ENCODE results near the gene FAM13B.
A peak's percentile ranks its signal among the peaks of the same experiment; 100 is the strongest.

FAM13B gene

GRCh38 chr5:137995749-137996128, 37.1 kb downstream of the FAM13B start:
- Histone ChIP-seq H3K4ac (ENCODE audit: low read depth in 1 of 2, low read length in 2 of 2) (no peak overlapping the region), H3K14ac (ENCODE audit: low read length in 2 of 2) (no peak overlapping the region), H3K4me2 (ENCODE audit: low read length, poor library complexity, severe bottlenecking) (no peak overlapping the region), H4K91ac (ENCODE audit: low read length) (no peak overlapping the region), H2AK5ac (ENCODE audit: low read length, severe bottlenecking) (no peak overlapping the region), H2BK15ac (ENCODE audit: low read depth, poor library complexity, severe bottlenecking) (no peak overlapping the region), H3K4me1 (ENCODE audit: control insufficient read depth, insufficient read depth, low read depth, low read length) (peaks cover 11% of the 10 kb centered on the region), H2AFZ (ENCODE audit: low read depth, low read length) (no peak overlapping the region), H3K27me3 (ENCODE audit: control insufficient read depth in 1 of 2, insufficient read depth in 1 of 2, low read length in 2 of 2) (no peaks in the 10 kb centered on the region), H2BK12ac (ENCODE audit: low read length in 2 of 2) (no peak overlapping the region), H3K27ac (ENCODE audit: low read length, poor library complexity, severe bottlenecking) (peak overlapping the region; percentile 40), H3K18ac (ENCODE audit: low read depth in 1 of 2, low read length in 2 of 2) (no peak overlapping the region), H4K8ac (ENCODE audit: low read length) (no peak overlapping the region), H3K9ac (ENCODE audit: low read length) (peak overlapping the region; percentile 27), H3K9me3 (ENCODE audit: control insufficient read depth, low read length) (peaks cover 8% of the 10 kb centered on the region), H2BK5ac (ENCODE audit: low read depth, low read length, poor library complexity, severe bottlenecking) (no peak overlapping the region), H3K79me1 (replicated peaks; ENCODE audit: low read length, poor library complexity, severe bottlenecking) (peaks cover 13% of the 10 kb centered on the region), H3K36me3 (ENCODE audit: control insufficient read depth in 1 of 2, insufficient read depth in 2 of 2, low read depth in 1 of 2, low read length in 2 of 2) (peaks cover 8 to 29% of the 10 kb centered on the region in 2 experiments), H3K4me3 (ENCODE audit: insufficient read depth in 1 of 2, low read depth in 1 of 2, low read length in 2 of 2) (no peak overlapping the region), H3K23ac (ENCODE audit: low read length in 2 of 2) (no peak overlapping the region), H2BK120ac (ENCODE audit: low read depth, low read length) (no peak overlapping the region)
- no CpG with 5 or more reads among the region's 3 CpGs for WGBS
- DNase-seq = peak; percentile 7

- no peak overlapping the region for H3K18ac ChIP-seq (ENCODE audit: low read depth in 1 of 2, low read length in 2 of 2)
- no peak overlapping the region for H2BK120ac ChIP-seq (ENCODE audit: low read depth, low read length)
- H2BK15ac ChIP-seq (ENCODE audit: low read depth, poor library complexity, severe bottlenecking) = no peak overlapping the region
Measured at GRCh38 chr5:137995077-137995748, 37.7 kb downstream of the FAM13B start.

DNA sequence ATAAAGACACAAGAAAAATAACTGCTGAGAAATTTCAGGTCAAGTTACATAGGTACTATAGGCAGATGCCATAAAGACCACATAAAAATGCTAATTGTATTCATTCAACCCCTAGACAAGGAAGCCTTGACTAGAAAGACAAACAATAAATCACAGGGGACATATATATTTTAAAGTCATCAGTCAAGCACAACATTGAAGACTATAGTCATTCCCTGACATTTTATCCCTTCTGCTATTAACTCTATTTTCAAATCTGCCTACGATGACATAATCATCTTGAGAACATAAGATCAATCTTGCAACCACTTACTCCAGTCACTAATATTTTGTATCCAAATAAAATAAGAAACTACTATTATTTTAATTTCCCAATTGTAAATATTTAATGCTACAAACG, 38.3 kb downstream of the FAM13B start:
- Histone ChIP-seq H3K18ac (ENCODE audit: low read depth in 1 of 2, low read length in 2 of 2) (no peak overlapping the region), H3K4ac (ENCODE audit: low read depth in 1 of 2, low read length in 2 of 2) (no peak overlapping the region), H2AFZ (ENCODE audit: low read depth, low read length) (no peak overlapping the region), H3K23ac (ENCODE audit: low read length in 2 of 2) (no peak overlapping the region), H3K4me1 (ENCODE audit: control insufficient read depth, insufficient read depth, low read depth, low read length) (peaks cover 9% of the 10 kb centered on the region), H3K9ac (ENCODE audit: low read length) (no peak overlapping the region), H4K8ac (ENCODE audit: low read length) (no peak overlapping the region), H3K79me1 (replicated peaks; ENCODE audit: low read length, poor library complexity, severe bottlenecking) (peaks cover 13% of the 10 kb centered on the region), H3K27ac (ENCODE audit: low read length, poor library complexity, severe bottlenecking) (no peak overlapping the region), H3K4me3 (ENCODE audit: insufficient read depth in 1 of 2, low read depth in 1 of 2, low read length in 2 of 2) (no peak overlapping the region), H2BK120ac (ENCODE audit: low read depth, low read length) (no peak overlapping the region), H2BK12ac (ENCODE audit: low read length in 2 of 2) (no peak overlapping the region), H3K4me2 (ENCODE audit: low read length, poor library complexity, severe bottlenecking) (no peak overlapping the region), H3K14ac (ENCODE audit: low read length in 2 of 2) (no peak overlapping the region), H2AK5ac (ENCODE audit: low read length, severe bottlenecking) (no peak overlapping the region), H2BK15ac (ENCODE audit: low read depth, poor library complexity, severe bottlenecking) (no peak overlapping the region), H4K91ac (ENCODE audit: low read length) (no peak overlapping the region), H2BK5ac (ENCODE audit: low read depth, low read length, poor library complexity, severe bottlenecking) (no peak overlapping the region), H3K9me3 (ENCODE audit: control insufficient read depth, low read length) (peaks cover 8% of the 10 kb centered on the region), H3K36me3 (ENCODE audit: control insufficient read depth in 1 of 2, insufficient read depth in 2 of 2, low read depth in 1 of 2, low read length in 2 of 2) (peaks cover 8 to 29% of the 10 kb centered on the region in 2 experiments), H3K27me3 (ENCODE audit: control insufficient read depth in 1 of 2, insufficient read depth in 1 of 2, low read length in 2 of 2) (no peaks in the 10 kb centered on the region)
- WGBS = 100% methylated on average over 2 of the region's 2 CpGs
- DNase-seq = no peak

More at GRCh38 chr5:137995077-137995748, 37.7 kb downstream of the FAM13B start:
- H4K8ac ChIP-seq (ENCODE audit: low read length) = no peak overlapping the region
- no peak overlapping the region for H3K4me3 ChIP-seq (ENCODE audit: insufficient read depth in 1 of 2, low read depth in 1 of 2, low read length in 2 of 2)
- no peak overlapping the region for H2BK12ac ChIP-seq (ENCODE audit: low read length in 2 of 2)
- 86% methylated on average over 1 of the region's 2 CpGs for WGBS
- H2BK5ac ChIP-seq (ENCODE audit: low read depth, low read length, poor library complexity, severe bottlenecking) = peak overlapping the region; percentile 19
- peak; percentile 58 for DNase-seq
- no peak overlapping the region for H2AFZ ChIP-seq (ENCODE audit: low read depth, low read length)
- no peak overlapping the region for H3K4ac ChIP-seq (ENCODE audit: low read depth in 1 of 2, low read length in 2 of 2)
- H3K4me2 ChIP-seq (ENCODE audit: low read length, poor library complexity, severe bottlenecking) = no peak overlapping the region
- no peak overlapping the region for H4K91ac ChIP-seq (ENCODE audit: low read length)
- peaks cover 8 to 29% of the 10 kb centered on the region in 2 experiments for H3K36me3 ChIP-seq (ENCODE audit: control insufficient read depth in 1 of 2, insufficient read depth in 2 of 2, low read depth in 1 of 2, low read length in 2 of 2)
- H3K79me1 ChIP-seq (replicated peaks; ENCODE audit: low read length, poor library complexity, severe bottlenecking) = peaks cover 13% of the 10 kb centered on the region
- H3K4me1 ChIP-seq (ENCODE audit: control insufficient read depth, insufficient read depth, low read depth, low read length) = peaks cover 9% of the 10 kb centered on the region
- no peak overlapping the region for H2AK5ac ChIP-seq (ENCODE audit: low read length, severe bottlenecking)
- H3K27ac ChIP-seq (ENCODE audit: low read length, poor library complexity, severe bottlenecking) = peak overlapping the region; percentile 3
- peaks cover 8% of the 10 kb centered on the region for H3K9me3 ChIP-seq (ENCODE audit: control insufficient read depth, low read length)
- H3K23ac ChIP-seq (ENCODE audit: low read length in 2 of 2) = no peak overlapping the region
- peak overlapping the region; percentile 27 for H3K9ac ChIP-seq (ENCODE audit: low read length)
- no peaks in the 10 kb centered on the region for H3K27me3 ChIP-seq (ENCODE audit: control insufficient read depth in 1 of 2, insufficient read depth in 1 of 2, low read length in 2 of 2)
- no peak overlapping the region for H3K14ac ChIP-seq (ENCODE audit: low read length in 2 of 2)

- Histone ChIP-seq H3K27ac (ENCODE audit: low read length, poor library complexity, severe bottlenecking) (no peak overlapping the region), H3K4me2 (ENCODE audit: low read length, poor library complexity, severe bottlenecking) (no peak overlapping the region), H3K9ac (ENCODE audit: low read length) (no peak overlapping the region), H3K79me1 (replicated peaks; ENCODE audit: low read length, poor library complexity, severe bottlenecking) (peaks cover 18% of the 10 kb centered on the region), H3K4me3 (ENCODE audit: insufficient read depth in 1 of 2, low read depth in 1 of 2, low read length in 2 of 2) (no peak overlapping the region), H3K18ac (ENCODE audit: low read depth in 1 of 2, low read length in 2 of 2) (no peak overlapping the region), H3K4ac (ENCODE audit: low read depth in 1 of 2, low read length in 2 of 2) (no peak overlapping the region), H2BK5ac (ENCODE audit: low read depth, low read length, poor library complexity, severe bottlenecking) (no peak overlapping the region), H3K9me3 (ENCODE audit: control insufficient read depth, low read length) (no peaks in the 10 kb centered on the region), H3K27me3 (ENCODE audit: control insufficient read depth in 1 of 2, insufficient read depth in 1 of 2, low read length in 2 of 2) (no peaks in the 10 kb centered on the region), H2BK12ac (ENCODE audit: low read length in 2 of 2) (no peak overlapping the region), H3K4me1 (ENCODE audit: control insufficient read depth, insufficient read depth, low read depth, low read length) (peaks cover 4% of the 10 kb centered on the region), H4K8ac (ENCODE audit: low read length) (no peak overlapping the region), H3K23ac (ENCODE audit: low read length in 2 of 2) (no peak overlapping the region), H2BK15ac (ENCODE audit: low read depth, poor library complexity, severe bottlenecking) (no peak overlapping the region), H3K14ac (ENCODE audit: low read length in 2 of 2) (no peak overlapping the region), H2AK5ac (ENCODE audit: low read length, severe bottlenecking) (no peak overlapping the region), H2AFZ (ENCODE audit: low read depth, low read length) (no peak overlapping the region), H2BK120ac (ENCODE audit: low read depth, low read length) (no peak overlapping the region), H4K91ac (ENCODE audit: low read length) (no peak overlapping the region), H3K36me3 (ENCODE audit: control insufficient read depth in 1 of 2, insufficient read depth in 2 of 2, low read depth in 1 of 2, low read length in 2 of 2) (peaks cover 0 to 31% of the 10 kb centered on the region in 2 experiments)
- DNase-seq = no peak
- whole genome bisulfite sequencing = 100% methylated on average over 3 of the region's 5 CpGs
Measured at GRCh38 chr5:137989419-137989818, 43.5 kb downstream of the FAM13B start.
